GM12891 (cell line): ENCODE results near the gene IRGC.

ENCODE experiments used
- PAX5 ChIP-seq: IDR thresholded peaks from 2 replicates; pipeline ENCODE4 v1.6.1; 2011; ENCODE audit warnings: low read length, moderate library complexity, mild to moderate bottlenecking; ENCODE audit not compliant: insufficient read depth, severe bottlenecking
- POLR2A ChIP-seq: IDR thresholded peaks from 2 replicates; pipeline ENCODE4 v1.6.1; 2011; ENCODE audit warnings: low read depth, low read length, control low read depth
- POLR2AphosphoS5 ChIP-seq: IDR thresholded peaks from 2 replicates; pipeline ENCODE4 v1.6.1; 2011; ENCODE audit warnings: low read depth, low read length, control low read depth
- POU2F2 ChIP-seq: IDR thresholded peaks from 2 replicates; pipeline ENCODE4 v1.6.1; 2011; ENCODE audit warnings: low read depth, mild to moderate bottlenecking, control low read depth, low read length, moderate library complexity
- SPI1 ChIP-seq: IDR thresholded peaks from 2 replicates; pipeline ENCODE4 v1.6.1; 2011; ENCODE audit warnings: low read depth, low read length, control low read depth

- TF ChIP-seq POLR2A (no peak), POLR2AphosphoS5 (no peak), POU2F2 (no peak), PAX5 (no peak), SPI1 (no peak)
Observed at GRCh38 chr19:43704002-43704705, 11.7 kb upstream of the IRGC start.
